Measurements from ENCODE around the gene TSHZ1. TPM values are rescaled to one million over a fixed set of nuclear protein-coding genes. Genes with fewer than 3 reads are reported as not detected.

TSHZ1 gene
- total and polyA plus RNA-seq, 2 of the 8 experiments (the other 6 are each of a cell fraction or from before 2014, with no cell fraction given) = 0.03 to 0.32 TPM

GRCh38 chr18:75304678-75305557 lies 94.3 kb downstream of the TSHZ1 start:
- Histone ChIP-seq H3K4ac (replicated peaks; ENCODE audit: insufficient read length, low read depth, low read length) (no peak overlapping the region), H2BK120ac (replicated peaks; ENCODE audit: low read depth, low read length) (no peak overlapping the region)
- CTCF ChIA-PET (ENCODE audit: partially characterized antibody) = no interaction called here
- TF ChIP-seq SIX5 (IDR thresholded peaks at IDR 0.05; ENCODE audit: low read depth, low read length) (no peak), E2F6 (IDR thresholded peaks at IDR 0.05) (no peak), SUZ12 (IDR thresholded peaks at IDR 0.05; ENCODE audit: low read length) (no peak), GABPA (IDR thresholded peaks at IDR 0.05; ENCODE audit: borderline replicate concordance, insufficient read depth, low read length) (no peak), KDM1A (IDR thresholded peaks at IDR 0.05; ENCODE audit: borderline replicate concordance, low read length) (no peak), RBBP5 (IDR thresholded peaks at IDR 0.05; ENCODE audit: borderline replicate concordance, low read depth, low read length) (no peak), CBX8 (IDR thresholded peaks at IDR 0.05; ENCODE audit: borderline replicate concordance, low read depth, low read length) (no peak), HDAC2 (IDR thresholded peaks at IDR 0.05; ENCODE audit: borderline replicate concordance in 1 of 2, low read depth in 2 of 2, low read length in 2 of 2) (no peak), CBX5 (IDR thresholded peaks at IDR 0.05; ENCODE audit: low read depth, low read length) (no peak), GTF2F1 (IDR thresholded peaks at IDR 0.05; ENCODE audit: borderline replicate concordance, low read depth, low read length) (no peak), KDM4A (IDR thresholded peaks at IDR 0.05; ENCODE audit: low read depth, low read length, severe bottlenecking) (no peak), SP2 (IDR thresholded peaks at IDR 0.05; ENCODE audit: low read length) (no peak)

More at GRCh38 chr18:75304678-75305557, 94.3 kb downstream of the TSHZ1 start:
- Histone ChIP-seq H3K9me3 (ENCODE audit: insufficient read depth in 2 of 2, low read depth in 1 of 2, low read length in 1 of 2) (no peaks in the 10 kb centered on the region), H3K79me1 (ENCODE audit: low read depth, low read length) (no peaks in the 10 kb centered on the region; the same call in 1 of the 2 replicates), H3K79me2 (ENCODE audit: control insufficient read depth in 1 of 2, insufficient read depth in 2 of 2, low read length in 2 of 2) (no peaks in the 10 kb centered on the region), H3K9ac (replicated peaks in 1 of 4; ENCODE audit: extremely low read depth in 1 of 4, low read depth in 3 of 4, low read length in 3 of 4) (no peak overlapping the region), H2AK5ac (ENCODE audit: low read depth, low read length) (no peak overlapping the region), H3K4me1 (replicated peaks in 1 of 4; ENCODE audit: control insufficient read depth in 3 of 4, insufficient read depth in 4 of 4, low read length in 3 of 4) (no peaks in the 10 kb centered on the region), H2AFZ (ENCODE audit: low read length) (no peak overlapping the region), H2BK5ac (ENCODE audit: low read depth, low read length) (no peak overlapping the region), H3K14ac (ENCODE audit: insufficient read length) (no peak overlapping the region), H3K18ac (ENCODE audit: extremely low read depth, low read length) (no peak overlapping the region), H4K5ac (ENCODE audit: insufficient read length, low read depth, low read length) (no peak overlapping the region), H2BK15ac (ENCODE audit: low read length) (no peak overlapping the region), H3K56ac (replicated peaks; ENCODE audit: insufficient read length, low read depth, low read length) (no peak overlapping the region), H3K27me3 (replicated peaks in 1 of 4; ENCODE audit: control insufficient read depth in 3 of 4, extremely low read depth in 1 of 4, insufficient read depth in 3 of 4, low read length in 3 of 4) (no peaks in the 10 kb centered on the region), H3K4me3 (ENCODE audit: extremely low read depth in 1 of 4, insufficient read depth in 2 of 4, low read depth in 3 of 4, low read length in 4 of 4) (no peak overlapping the region), H2BK20ac (ENCODE audit: low read length) (no peak overlapping the region), H3K27ac (ENCODE audit: low read depth, low read length) (no peak overlapping the region), H3K23ac (ENCODE audit: insufficient read length) (no peak overlapping the region), H3K4me2 (ENCODE audit: insufficient read depth in 1 of 2, low read depth in 2 of 2, low read length in 2 of 2) (no peak overlapping the region), H3K36me3 (ENCODE audit: control insufficient read depth in 2 of 4, insufficient read depth in 4 of 4, low read length in 3 of 4) (no peaks in the 10 kb centered on the region), H4K91ac (replicated peaks; ENCODE audit: insufficient read length, low read length) (no peak overlapping the region), H4K20me1 (replicated peaks in 1 of 2; ENCODE audit: control insufficient read depth in 1 of 2, insufficient read depth in 2 of 2, low read length in 2 of 2) (no peaks in the 10 kb centered on the region), H4K8ac (ENCODE audit: extremely low read depth, insufficient read depth, low read length) (no peak overlapping the region), H3K23me2 (ENCODE audit: low read depth, low read length) (no peaks in the 10 kb centered on the region), H2BK12ac (ENCODE audit: low read depth, low read length) (no peak overlapping the region)
- POLR2A ChIA-PET (ENCODE audit: partially characterized antibody) = no interaction called here
- FAIRE-seq = no peak
- WGBS, 2 experiments (ENCODE audit: extremely low coverage in 1 of 2, insufficient coverage in 1 of 2, insufficient read length in 1 of 2, insufficient replicate concordance in 2 of 2, low coverage in 1 of 2, low lambda C conversion rate in 2 of 2, missing lambda C conversion rate in 1 of 2) = 89% methylated on average over 26 of the region's 27 CpGs; no CpG with 5 or more reads in 1 of the 2 experiments
- no peak for DNase-seq (ENCODE audit: low read depth in 1 of 2, low spot score in 2 of 2)
